AG10803 (cell line): ENCODE results near the gene NRG2.

ENCODE experiments used
- DNase-seq: peaks from one replicate; pipeline ENCODE4 v3.0.0; 2010; ENCODE audit warnings: low read depth
- H3K4me3 ChIP-seq: 2 replicates; pipeline ENCODE4 v1.5.1; 2011; ENCODE audit warnings: mild to moderate bottlenecking, low read length, control low read depth
- TF ChIP-seq, protein P1 (sequence below): conservative IDR thresholded peaks from 2 replicates; pipeline ENCODE4 v1.5.1; 2011; ENCODE audit warnings: mild to moderate bottlenecking, low read length, control low read depth, inconsistent platforms

Gene NRG2

DNA sequence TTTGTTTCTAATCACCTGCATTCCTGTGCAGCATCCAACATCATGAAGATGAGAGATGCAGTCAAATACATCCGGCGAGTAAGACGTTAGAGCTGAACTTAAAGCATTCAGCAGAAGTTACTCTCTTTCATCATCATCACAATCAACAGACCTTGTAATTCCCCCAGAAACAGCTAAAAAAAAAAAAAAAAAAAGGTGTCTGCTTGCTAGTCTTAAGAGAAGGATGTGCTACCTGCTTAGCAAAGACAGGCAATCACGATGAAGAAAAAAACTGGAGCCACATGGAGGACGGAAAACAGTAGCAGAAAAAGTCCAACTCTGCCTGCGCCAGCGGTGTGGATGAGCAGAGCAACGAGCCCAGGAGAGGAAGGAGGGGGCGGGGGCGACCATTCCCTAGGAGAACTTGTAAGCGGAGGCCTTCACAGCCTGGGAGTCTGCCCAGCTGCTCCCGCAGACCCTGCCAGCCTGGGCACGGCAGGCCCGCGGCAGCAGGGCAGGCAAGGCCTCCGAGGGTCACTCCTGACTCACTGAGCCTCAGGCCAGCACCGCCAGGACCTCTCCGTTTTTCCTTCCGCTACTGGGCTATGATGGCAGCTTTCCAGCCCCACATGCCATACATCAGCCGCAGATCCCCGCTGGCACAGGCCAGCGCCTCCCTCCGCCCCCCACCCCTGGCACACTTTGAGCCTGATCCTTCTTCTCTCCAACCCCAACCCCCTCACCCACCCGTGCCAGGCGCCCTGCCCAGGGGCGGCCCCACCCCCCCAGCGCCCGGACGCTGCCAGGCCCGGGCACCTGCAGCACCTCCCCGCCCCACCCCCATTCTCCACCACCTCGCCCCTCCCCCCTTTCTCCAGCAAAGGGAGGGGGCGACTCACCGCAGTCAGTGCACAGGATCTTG lies 1.4 kb downstream of the NRG2 start:
- H3K4me3 ChIP-seq = peak overlapping the region; percentile 62
- DNase-seq = peak; percentile 48
- TF ChIP-seq, protein P1, sequence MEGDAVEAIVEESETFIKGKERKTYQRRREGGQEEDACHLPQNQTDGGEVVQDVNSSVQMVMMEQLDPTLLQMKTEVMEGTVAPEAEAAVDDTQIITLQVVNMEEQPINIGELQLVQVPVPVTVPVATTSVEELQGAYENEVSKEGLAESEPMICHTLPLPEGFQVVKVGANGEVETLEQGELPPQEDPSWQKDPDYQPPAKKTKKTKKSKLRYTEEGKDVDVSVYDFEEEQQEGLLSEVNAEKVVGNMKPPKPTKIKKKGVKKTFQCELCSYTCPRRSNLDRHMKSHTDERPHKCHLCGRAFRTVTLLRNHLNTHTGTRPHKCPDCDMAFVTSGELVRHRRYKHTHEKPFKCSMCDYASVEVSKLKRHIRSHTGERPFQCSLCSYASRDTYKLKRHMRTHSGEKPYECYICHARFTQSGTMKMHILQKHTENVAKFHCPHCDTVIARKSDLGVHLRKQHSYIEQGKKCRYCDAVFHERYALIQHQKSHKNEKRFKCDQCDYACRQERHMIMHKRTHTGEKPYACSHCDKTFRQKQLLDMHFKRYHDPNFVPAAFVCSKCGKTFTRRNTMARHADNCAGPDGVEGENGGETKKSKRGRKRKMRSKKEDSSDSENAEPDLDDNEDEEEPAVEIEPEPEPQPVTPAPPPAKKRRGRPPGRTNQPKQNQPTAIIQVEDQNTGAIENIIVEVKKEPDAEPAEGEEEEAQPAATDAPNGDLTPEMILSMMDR = no peak

DNA sequence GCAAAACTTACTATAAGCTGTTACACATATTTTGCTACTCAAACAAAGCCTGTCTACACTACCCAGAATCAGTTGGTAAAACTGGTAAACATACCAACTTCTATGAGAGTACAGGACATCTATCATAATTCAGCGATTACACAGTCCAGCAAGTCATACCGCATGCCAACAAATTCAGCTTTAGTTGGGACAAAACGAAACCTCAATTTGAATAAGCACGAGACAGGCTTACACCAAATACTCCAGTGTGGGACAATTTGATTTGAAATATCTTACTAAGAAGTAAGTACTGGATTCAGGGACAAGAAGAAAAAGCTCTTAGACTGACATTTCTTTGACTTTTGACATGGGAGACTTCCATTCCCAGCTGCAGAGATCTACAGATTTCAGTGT lies 2.0 kb downstream of the NRG2 start:
- TF ChIP-seq, protein P1 = no peak
- no peak for DNase-seq
- no peak overlapping the region for H3K4me3 ChIP-seq

DNA sequence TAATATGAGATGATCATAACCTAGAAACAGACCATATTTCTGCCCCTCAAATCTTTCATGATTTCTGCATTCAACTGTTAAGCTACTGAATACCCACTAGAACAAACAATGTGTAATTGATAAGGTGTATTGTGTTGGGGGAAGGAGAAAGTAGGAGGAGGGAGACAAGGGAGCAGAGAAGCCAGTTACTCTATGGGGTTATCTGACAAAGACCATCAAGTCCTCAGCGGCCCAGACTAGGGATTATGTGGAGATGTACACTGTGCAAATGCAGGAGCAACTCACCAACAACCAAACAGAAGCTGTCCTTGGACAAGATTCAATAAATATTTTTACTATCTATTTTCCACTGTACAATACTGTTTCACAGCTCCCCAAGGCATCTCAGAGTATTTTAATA lies 2.7 kb downstream of the NRG2 start:
- no peak overlapping the region for H3K4me3 ChIP-seq

DNA sequence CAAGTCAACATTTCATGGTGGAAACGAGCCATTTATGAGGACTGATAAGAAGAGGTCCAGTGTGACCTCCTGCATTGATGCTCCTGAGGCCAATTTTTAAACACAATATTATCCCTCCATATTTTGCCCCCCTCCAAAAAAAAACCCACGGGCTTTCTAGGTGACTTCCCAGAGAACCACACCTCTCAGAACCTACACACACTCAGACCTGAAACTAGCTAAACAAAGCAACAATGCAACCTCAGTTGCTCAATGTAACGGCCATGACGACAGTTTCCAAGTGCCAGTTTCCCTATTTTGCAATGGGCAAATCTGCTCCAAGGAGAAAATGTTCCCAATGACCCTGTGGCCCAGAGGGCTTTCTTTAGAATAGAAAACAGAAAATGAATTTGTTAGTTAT lies 3.5 kb downstream of the NRG2 start:
- DNase-seq = peak; percentile 21
- no peak overlapping the region for H3K4me3 ChIP-seq

More for the DNA sequence above, 2.7 kb downstream of the NRG2 start:
- TF ChIP-seq, protein P1 = no peak
- no peak for DNase-seq

DNA sequence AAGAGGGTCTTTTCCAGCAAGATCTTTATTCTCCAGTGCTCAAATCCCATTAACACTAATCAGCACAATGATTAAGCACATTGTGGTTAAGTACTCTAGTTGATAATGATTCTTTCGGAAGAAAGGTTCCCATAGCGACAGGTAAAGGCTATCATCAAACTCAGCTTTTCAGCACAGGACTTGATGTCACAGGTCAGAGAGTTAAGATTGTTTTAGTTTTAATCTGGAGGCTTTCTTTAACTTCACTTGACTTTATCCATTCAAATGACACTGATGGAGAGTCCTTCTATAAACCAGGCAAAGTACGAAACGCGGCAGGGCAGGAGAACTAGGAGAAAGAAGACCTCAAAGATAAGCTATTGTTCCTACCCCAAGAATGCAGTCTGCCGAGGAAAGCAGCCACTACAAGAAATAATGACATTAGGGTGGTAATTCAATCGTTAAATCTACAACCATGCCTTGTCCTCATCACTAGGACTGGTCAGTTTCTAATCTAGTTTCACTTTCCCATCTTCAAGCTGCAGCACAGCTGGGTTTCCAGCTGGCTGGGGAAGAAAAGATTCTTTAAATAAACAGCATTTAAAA lies 4.6 kb downstream of the NRG2 start:
- TF ChIP-seq, protein P1 = no peak
- H3K4me3 ChIP-seq = peak overlapping the region; percentile 64
- peak; percentile 22 for DNase-seq

More for the DNA sequence above, 3.5 kb downstream of the NRG2 start:
- TF ChIP-seq, protein P1 = no peak

DNA sequence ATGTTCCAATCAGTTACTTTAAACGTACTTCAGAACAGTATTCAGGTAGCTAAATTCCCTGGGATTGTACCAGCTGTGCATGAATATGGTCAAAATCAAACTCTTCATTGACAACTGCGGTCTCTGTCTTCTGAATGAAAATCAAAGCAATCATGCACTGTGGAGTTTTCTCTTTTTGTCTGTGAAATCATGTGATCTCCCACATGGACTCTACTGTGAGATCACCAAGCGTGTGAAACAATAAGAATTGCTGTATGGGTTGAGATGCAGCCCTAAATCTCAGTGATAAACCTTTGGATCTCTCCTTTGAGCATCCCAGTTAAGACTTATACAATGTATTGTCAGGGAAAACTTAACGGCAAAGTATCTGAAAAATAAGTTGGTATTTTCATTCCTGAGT lies 6.1 kb downstream of the NRG2 start:
- H3K4me3 ChIP-seq = no peak overlapping the region
- DNase-seq = no peak
- TF ChIP-seq, protein P1 = no peak

DNA sequence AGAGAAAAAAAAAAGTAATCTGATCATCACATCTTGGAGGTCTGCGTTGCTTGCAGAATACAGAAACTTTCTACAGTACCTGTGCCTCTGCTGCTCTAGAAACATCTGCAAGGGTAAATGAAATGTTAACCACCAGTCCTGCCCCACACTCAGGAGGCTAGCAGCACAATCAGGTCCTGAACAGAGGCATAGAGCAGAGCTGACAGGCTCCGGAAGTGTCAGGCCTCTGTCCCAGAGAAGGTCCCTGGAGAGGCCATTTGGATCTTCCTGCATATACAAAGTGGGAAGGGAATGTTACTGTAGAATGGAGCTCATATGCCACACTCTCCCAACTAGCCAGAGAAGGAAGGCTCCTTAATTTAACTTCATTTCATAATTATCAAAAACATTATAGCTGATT lies 7.2 kb downstream of the NRG2 start:
- no peak overlapping the region for H3K4me3 ChIP-seq
- TF ChIP-seq, protein P1 = no peak
- no peak for DNase-seq
